Endometrial microvascular endothelial cells (primary cell): Measurements from ENCODE around the gene PRXL2B. TPM values are rescaled to one million over a fixed set of nuclear protein-coding genes. Genes with fewer than 3 reads are reported as not detected.
"Not testable (repeated sequence)": the region's sequence is repeated elsewhere in the genome, so short reads cannot be mapped to it uniquely, and the experiment has no call there.

Experiments used
- in situ Hi-C: cut with HindIII; loops from 2 replicates; pipeline ENCODE4 v1.10.0; 2017; ENCODE audit warnings: low sequenced_read_pairs, low pct_unique_long_range_greater_than_20kb; ENCODE audit errors: inconsistent ontology term
- total RNA-seq: library from RNA; depleted of rRNA; stranded (reverse); fragments of >200 nt; gene quantifications from one replicate; pipeline ENCODE4 v1.2.3, GENCODE V29; 2015; ENCODE audit errors: inconsistent ontology term

PRXL2B gene
- total RNA-seq, 1 donor from 2014 or later = 45.2 TPM

DNA sequence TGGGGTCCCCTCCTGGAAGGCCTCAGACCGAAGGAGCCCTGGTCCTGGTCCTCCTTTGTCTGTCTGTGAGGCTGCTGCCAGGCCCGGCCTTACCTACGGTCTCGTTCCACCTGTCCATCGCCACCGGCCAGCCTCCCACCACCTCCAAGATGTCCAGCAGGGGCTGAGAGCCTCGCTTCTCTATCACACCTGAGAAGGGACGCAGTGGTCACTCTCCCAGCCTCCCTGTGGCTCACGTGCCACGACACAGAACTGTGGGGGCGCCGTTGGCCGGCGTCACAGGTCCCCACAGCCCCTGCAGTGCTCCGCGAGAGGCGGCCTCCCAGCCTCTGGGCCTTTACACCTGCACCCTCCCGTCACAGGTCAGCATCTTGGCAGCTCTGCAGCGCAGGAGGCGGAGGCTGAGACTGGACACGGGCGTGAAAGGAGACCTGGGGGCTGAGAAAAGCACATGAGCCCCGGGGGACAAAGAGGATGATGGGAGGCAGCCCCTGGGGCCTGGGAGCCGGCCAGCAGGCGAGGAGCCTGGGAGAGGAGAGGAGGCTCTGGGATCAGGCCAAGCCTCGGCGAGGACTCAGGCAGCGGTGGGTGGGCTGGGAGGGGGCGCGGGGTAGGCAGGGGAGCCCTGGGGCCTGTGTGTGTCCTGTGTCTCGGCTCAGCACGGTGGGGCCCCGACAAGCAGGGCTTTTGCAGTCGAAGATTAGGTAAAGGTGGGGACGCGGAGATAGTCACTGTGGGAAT lies 20.5 kb downstream of the PRXL2B start:
- in situ Hi-C loops = no loop called here

DNA sequence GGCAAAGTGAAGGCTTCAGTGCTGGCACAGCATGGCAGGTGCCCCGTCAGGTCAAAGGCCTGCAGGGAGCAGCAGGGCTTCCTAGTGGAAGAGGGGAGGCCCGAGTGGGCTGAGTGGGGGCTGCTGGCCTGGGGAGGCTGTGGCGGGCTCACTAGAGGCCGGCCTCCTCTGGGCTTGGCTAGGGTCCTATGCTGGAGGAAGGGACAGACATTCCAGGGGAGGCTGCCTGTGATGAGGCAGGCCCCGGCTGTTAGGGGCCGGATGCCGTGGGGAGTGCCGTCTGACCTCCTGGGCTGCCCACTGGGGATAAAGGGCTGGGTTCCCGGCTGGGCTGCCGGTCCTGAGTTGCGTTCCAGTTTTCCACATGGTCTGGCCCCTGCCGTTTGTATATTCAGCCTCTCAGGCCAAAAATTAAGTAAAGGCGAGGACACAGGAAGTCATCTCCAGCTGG lies 21.1 kb downstream of the PRXL2B start:
- in situ Hi-C loops = no loop called here

DNA sequence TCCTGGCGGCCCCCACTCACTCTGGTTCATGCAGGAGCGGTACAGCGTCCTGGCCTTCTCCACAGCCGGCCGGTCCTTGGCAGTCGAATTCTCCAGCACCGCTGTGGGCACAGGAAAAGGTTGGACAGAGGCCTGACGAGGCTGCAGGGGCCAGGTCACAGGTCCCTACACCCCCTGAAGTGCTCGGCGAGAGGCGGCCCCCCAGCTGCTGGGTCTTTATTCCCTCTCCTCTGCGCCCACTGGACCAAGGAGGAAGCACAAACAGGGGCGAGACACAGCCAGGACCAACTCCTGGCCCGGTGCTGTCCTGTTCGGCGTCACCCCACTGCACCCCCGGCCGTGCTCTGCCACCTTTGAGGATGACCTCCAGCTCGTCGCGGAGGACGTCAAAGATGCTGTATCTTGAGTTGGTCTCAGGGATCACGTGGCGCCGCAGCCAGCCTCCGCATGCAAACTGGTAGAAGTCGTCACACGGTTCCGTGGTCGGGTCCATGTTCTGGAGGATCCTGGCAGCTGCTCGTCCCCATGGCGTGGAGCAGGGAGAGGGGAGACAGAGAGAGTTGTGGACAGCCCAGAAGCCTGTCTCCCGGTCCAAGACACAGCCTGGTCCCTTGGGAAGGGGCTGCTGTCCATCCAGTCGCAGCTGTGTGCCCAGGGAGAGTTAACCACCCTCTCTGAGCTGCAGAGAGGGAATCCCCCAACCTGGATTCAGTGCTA lies 22.9 kb downstream of the PRXL2B start:
- in situ Hi-C loops = no loop called here

DNA sequence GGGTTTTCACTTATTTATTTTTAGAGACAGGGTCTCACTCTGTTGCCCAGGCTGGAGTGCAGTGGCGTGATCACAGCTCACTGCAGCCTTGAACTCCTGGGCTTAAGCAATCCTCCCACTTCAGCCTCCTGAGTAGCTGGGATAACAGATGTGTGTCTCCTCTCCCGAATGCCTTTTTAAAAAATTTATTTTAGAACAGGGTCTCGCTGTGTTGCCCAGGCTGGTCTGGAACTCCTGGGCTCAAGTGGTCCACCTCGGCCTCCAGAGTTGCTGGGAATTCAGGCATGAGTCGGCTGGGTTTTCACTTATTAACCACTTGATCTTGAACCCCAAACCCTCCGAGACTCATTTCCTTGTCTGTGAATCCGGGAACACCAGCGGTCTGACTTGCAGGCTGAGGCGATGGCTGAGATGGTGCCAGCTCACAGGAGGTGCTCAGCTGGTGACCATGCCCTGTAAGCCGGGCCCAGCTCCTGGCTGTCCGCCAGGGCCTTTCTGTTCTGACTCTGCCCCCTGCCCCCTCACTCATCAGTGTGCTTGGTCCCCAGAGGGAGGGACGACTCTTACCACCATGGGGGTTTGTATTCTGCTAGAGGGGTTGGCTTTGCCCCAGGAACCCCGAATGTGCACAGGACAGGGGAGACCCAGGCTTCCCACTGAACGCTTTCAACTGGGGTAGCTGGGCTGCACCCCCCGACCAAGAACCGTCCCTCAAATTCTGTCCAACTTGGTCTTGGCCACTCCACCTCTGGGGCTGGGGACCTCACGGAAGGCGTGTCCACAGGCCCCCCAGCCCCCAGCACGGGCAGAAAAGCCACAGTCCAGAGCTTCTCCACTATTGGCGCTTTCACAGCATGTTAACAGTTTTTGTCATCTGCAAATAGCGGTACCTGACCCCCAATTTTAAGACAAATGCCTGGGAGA lies 23.7 kb downstream of the PRXL2B start:
- in situ Hi-C loops = no loop called here

DNA sequence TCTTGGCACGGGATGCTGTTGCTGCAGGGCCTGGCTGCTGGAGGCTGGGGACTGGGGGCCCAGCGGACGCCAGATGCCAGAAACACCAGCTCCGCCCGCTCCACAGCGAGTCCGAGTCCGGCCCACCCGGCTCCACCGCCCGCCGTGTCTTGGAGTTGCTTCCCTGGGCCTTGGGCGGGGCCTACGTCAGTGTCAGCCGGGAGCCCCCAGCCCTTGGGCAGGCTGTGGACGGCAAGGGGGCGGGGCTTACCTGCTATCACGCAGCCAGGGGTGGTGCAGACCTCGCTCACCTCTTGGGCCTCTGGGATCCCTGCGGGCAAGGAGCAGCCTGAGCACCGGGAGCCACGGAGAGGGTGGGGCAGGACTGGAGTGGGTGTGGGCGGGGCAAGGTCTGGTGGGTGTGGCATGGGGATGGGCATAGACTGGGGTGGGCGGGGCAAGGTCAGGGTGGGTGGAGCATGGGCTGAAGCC lies 24.5 kb downstream of the PRXL2B start:
- in situ Hi-C loops = no loop called here

DNA sequence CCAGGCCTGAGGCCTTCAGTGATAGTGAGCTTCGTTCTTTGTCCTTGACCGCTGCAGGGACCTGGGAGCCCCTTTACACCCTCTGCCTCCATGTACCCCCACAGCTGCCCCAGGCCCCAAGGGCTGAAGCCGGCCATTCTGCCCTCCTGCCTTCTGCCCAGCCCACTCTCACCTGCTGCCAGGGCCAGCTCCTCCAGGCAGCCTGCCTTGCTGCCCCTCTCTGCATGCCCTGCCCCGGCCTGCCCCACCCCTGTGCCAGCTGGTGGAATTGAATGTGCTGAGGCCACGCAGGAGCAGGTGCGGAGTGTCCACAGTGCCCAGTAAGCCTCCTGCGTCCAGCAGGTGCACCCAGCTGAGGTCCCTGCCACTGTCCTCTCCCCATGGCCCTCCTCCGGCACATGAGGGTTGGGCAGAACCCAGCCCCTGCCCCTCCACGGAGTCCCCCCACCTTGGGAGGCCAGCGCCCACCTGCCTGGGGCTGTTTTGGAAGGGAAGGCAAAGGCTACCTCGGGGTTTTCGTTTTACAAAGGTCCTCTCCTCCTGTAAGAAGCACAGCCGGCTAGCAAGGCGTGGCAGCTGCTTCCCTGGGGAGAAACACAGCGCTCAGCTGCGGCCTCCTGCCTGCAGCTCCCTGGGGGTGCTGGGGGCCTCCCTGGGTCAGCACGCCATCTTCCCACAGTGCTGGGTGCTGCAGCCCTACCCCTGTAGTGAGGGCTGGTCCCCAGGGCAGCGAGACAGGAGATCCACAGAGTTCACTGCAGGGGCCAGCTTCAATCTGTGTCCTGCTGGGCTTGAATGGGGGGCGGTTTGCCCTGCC lies 25.3 kb downstream of the PRXL2B start:
- in situ Hi-C loops = no loop called here

DNA sequence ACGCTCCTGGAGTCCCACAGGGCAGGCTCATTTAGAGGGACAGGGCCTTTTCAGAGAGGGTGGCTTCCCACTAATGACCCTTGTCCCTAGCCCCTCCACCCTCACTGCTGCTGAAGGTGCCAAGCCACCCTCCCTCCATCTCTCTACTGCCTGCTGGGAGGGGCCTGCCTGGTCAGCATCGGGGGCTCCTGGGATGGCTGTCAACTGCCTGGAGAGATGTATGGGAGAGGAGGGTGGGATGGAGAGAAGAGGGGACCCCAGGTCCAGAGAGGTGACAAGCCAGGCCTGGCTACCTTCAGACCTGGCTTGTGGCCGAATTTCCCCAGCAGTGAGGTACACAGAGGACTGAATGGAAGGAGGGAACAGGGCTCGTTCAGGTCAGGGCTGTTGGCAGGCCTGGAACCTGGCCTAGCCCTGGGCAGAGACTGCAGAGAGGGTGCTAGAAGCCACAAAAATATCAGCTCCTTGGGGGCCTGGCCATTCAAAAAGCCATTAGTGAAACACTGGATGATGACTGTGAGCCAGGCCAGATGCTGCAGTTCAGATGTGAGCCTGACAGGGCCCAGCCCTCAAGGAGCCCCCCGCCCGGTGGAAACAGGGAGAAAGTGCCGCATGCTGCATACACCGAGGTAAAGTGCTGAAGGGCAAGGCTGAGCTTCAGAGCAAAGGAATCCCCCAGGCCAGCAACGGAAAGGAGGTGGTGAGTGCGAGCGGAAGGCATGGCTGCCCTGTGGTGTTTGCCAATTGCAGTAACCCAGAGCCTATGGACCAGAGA lies 26.2 kb downstream of the PRXL2B start:
- in situ Hi-C loops = no loop called here

DNA sequence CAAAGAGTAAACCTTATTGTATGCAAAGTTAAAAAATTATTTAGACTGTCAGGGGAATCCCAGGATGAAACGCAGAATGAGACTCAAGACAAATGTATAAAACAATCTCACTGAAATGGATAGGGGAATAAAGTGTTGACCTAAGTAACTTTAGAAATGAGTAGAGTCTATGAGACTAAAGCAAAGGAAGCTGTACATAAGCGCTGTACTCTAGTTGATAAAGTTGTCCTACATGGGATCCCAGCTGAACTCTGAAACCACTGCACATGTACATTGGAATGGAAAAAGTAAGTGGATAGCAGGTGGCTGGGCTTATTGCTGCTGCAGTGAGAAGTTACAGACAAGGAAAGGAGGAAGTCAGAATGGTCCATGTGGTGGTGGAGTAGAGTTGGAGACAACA lies 27.6 kb downstream of the PRXL2B start:
- in situ Hi-C loops = no loop called here

DNA sequence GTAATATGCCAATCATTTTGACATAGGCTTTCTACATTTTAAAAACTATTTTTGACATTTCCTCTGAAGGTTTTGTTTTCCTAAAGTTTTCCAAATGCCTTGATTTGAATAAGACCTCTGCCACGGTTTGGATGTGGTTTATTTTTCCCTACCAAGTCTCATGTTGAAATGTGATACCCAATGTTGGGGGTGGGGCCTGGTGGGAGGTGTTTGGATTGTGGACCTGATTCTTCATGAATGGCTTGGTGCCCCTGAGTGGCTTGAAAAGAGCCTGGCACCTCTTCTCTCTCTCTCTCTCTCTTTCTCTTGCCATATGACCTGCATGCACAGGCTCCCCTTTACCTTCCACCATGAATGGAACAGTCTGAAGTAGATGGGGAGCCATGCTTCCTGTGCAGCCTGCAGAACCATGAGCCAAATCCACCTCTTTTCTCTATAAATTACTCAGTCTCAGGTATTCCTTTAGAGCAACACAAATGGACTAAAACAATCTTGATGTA lies 31.4 kb downstream of the PRXL2B start:
- in situ Hi-C loops = no loop called here

DNA sequence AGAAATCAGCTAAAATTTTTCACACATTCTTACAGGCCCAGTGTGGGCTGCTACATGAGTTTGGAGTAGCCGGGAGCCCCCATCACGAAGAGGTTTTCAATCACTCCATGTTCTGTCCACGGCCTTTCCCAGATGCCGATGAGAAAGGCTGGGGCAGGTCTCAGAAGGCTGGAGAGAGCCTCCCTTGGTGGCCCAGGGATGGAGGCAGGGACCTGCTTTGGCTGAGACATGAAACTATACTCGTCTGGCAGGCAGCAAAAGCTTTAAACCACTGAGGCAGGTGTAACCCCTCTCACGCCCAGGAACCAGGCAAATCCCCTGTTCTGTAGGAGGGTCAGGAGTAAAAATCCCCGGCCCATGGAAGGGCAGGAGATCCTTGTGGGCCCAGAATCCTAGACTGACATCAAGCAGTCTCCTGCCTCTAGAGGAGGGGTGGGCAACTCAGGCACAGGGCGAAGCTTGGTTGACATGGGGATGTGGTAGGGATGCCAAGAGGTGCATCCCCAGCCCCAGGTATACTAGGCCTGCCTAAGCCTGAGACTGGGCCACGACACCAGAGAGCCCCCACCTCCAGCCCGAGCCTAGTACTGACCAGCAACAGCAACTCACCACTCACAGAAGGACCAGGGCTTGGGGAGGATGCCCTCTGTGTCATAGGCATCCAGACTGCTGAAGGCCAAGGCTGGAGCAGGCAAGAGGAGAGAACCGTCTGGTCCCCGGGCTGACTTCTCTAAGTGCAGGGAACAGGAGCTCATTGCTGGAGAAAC lies 37.2 kb downstream of the PRXL2B start:
- in situ Hi-C loops = no loop called here

DNA sequence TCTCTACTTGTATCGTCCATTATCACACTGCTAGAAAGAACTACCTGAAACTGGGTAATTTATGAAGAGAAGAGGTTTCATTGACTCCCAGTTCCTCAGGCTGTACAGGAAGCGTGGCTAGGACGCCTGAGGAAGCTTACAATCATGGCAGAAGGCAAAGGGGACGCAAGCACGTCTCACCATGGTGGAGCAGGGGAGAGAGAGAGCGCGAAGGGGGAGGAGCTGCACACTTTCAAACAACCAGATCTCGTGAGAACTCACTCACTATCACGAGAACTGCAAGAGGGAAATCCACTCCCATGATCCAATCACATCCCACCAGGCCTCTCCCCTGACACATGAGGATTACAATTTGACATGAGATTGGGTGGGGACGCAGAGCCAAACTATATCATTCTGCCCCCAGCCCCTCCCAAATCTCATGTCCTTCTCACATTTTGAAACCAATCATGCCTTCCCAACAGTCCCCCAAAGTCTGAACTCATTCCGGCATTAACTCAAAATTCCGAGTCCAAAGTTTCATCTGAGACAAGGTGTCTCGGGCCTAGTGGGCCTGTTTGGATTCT lies 38.2 kb downstream of the PRXL2B start:
- in situ Hi-C loops = no loop called here

DNA sequence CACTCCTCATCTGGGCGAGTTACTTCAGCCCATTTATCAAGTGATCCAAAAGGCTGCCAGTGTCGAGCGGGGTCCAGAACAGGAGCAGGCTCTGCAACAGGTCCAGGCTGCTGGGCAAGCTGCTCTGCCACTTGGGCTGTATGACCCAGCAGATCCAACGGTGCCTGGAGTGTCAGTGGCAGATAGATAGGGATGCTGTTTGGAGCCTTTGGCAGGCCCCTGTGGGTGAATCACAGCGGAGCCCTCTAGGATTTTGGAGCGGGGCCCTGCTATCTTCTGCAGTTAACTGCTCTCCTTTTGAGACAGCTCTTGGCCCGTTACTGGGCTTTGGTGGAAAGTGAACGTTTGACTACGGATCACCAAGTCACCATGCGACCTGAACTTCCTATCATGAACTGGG lies 38.7 kb downstream of the PRXL2B start:
- in situ Hi-C loops = no loop called here

DNA sequence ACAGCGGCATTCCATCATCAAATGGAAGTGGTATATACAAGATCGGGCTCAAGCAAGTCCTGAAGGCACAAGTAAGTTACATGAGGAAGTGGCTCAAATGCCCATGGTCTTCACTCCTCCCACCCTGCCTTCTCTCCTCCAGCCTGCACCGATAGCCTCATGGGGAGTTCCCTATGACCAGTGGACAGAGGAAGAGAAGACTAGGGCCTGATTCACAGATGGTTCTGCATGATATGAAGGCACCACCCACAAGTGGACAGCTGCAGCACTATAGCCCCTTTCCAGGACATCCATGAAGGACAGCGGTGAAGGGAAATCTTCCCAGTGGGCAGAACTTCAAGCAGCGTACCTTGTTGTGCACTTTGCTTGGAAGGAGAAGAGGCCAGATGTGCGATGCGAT lies 39.2 kb downstream of the PRXL2B start:
- in situ Hi-C loops = not testable (repeated sequence)

DNA sequence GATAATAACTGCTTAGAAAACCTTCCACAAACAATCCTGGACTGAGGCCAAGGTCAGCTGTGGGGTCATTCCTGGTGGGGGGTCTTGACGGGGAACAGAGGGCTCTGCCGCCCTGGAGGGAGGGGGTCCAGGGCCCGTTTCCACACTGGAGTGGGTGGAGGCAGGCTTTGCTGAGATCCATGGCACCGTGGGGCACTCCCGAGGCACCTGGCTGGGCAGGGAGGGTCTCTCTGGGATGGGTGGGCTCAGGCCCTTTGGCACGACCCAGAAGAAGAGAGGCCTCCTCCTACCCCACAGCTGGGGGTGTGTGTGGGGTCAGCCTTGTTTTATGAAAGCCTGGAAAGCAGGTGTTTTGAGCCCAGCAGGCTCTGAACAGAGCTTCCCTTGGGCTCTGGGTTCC lies 41.2 kb downstream of the PRXL2B start:
- in situ Hi-C loops = no loop called here

DNA sequence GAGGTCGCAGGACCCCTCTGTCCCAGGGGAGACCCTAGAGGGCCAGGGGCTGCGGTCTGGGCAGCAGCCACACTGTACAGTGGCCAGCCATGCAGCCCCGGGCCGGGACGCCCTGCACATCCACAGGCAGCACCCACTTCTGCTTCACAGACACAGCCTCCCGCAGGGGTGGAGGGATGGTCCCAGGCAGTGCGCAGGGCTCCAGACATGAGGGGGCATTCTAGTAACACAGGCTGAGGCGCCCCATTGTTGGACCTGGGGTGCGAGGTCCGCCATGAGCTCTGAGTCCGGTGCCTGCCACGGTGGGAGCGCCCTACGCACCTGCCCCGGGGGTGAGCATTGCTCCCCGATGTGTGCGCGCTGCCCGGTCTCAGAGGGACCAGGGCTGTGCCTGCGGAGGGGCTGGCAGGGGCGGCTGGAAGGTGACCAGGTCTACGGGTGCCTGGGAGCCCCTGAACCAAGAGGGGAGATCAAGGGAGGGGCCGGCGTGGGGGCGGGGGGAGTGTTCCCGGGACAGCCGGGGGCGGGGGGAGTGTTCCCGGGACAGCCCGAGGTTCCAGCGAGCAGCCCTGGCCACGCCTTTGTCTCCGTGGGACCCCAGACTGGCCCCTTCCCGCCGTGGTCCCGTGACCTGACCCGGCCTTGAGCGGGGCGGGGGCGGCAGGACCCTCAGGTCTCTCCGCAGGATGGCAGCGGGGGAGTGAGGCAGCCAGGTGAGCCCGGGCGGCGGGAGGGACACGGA lies 41.8 kb downstream of the PRXL2B start:
- in situ Hi-C loops = no loop called here
